Adrenal gland (tissue), 12 donors: Measurements from ENCODE around the gene LMX1B. TPM values are rescaled to one million over a fixed set of nuclear protein-coding genes. Genes with fewer than 3 reads are reported as not detected.

Experiments
- DNase-seq, 7 donors: peaks; one replicate each; pipeline ENCODE4 v3.0.0-alpha.2; 2019 to 2020
- H3K27ac ChIP-seq, 5 donors: fragments of 200-600 bp; sonication (generic) in 4 of 5; 1 replicate in 3 of 5; 2 replicates in 2 of 5; pipeline versions ENCODE4 v1.5.1 to v1.8.0; 2016 to 2020; ENCODE audit warnings: mild to moderate bottlenecking in 1 of 5
- H3K27me3 ChIP-seq: fragments of 200-600 bp; 2 replicates; pipeline ENCODE4 v1.8.0; 2021
- H3K36me3 ChIP-seq, 2 donors: fragments of 200-600 bp; replicated peaks in 1 of 2; 1 replicate in 1 of 2; 2 replicates in 1 of 2; pipeline versions ENCODE4 v1.5.1 to v1.8.0; 2018 to 2022
- H3K4me1 ChIP-seq, 2 donors: fragments of 200-600 bp; replicated peaks in 1 of 2; 1 replicate in 1 of 2; 2 replicates in 1 of 2; pipeline versions ENCODE4 v1.5.1 to v1.8.0; 2018 to 2021
- H3K4me3 ChIP-seq, 4 donors: fragments of 200-600 bp; sonication (generic) in 3 of 4; one replicate each; pipeline ENCODE4 v1.5.1; 2016 to 2018
- H3K9me3 ChIP-seq, 3 donors: fragments of 200-600 bp; sonication (generic) in 1 of 3; replicated peaks in 1 of 3; 1 replicate in 2 of 3; 2 replicates in 1 of 3; pipeline versions ENCODE4 v1.5.1 to v1.8.0; 2016 to 2021
- POLR2A ChIP-seq, 2 donors: fragments of 450-650 bp; IDR thresholded peaks; one replicate each; pipeline ENCODE4 v1.6.1; 2017; ENCODE audit warnings: antibody characterized with exemption in 2 of 2, mild to moderate bottlenecking in 2 of 2, moderate library complexity in 1 of 2
- WGBS, 4 donors: extraction: QIAGEN DNeasy Blood & Tissue Kit in 2 of 4; methylation state at CpG; one replicate each; pipeline versions ENCODE4 v1.1.5 to v1.1.7; 2013 to 2017; 5-methylcytosine and 5-hydroxymethylcytosine counted together
- intact Hi-C, 2 donors: fragments of 100-400 bp; cut with DNase I; formaldehyde crosslinking; loops; one replicate each; pipeline versions ENCODE4 v1.14.1 to v1.15.0; 2022 to 2023
- polyA plus RNA-seq, 3 donors: library from polyadenylated mRNA; stranded (reverse); fragments of 200-250 nt in 2 of 3; fragments of 350-450 nt in 1 of 3; fragmentation: Illumina TruSeq in 1 of 3; extraction: RNeasy Lipid Tissue Mini Kit (QIAGEN cat#74804) in 1 of 3; gene quantifications; one replicate each; pipeline ENCODE4 v1.2.3, GENCODE V29; 2013 to 2014
- total RNA-seq, 9 donors: library from RNA; depleted of rRNA in 4 of 9; stranded (reverse); fragments of >200 nt in 4 of 9; fragments of 120-200 nt in 1 of 9; fragmentation: NEBNext Ultra II Directional in 1 of 9; extraction: Animal tissue kit (Norgen Biotek cat#: 25700) in 1 of 9; gene quantifications; one replicate each; pipeline versions ENCODE4 v1.1.0 to v1.2.4, GENCODE V29; 2013 to 2023
- TF ChIP-seq, protein P1 (sequence below), 6 experiments: fragments of 450-650 bp in 4 of 6; fragments of 200-600 bp in 2 of 6; sonication (generic) in 1 of 6; IDR thresholded peaks; 1 replicate in 5 of 6; 2 replicates in 1 of 6; pipeline versions ENCODE4 v1.5.1 to v1.8.0; 2016 to 2021; ENCODE audit warnings: antibody characterized with exemption in 6 of 6, mild to moderate bottlenecking in 2 of 6, moderate library complexity in 1 of 6
- donor health status: healthy with polysubstance abuse.
- donor health status: Bipolar disorder and iron deficiency.
- donor health status: DM: yes; HTN: yes; CAD: no.
- donor health status: DM: no; HTN: no; CAD: no.
- donor health status: DM: no; HTN: no; CAD: no.
- donor health status: DM: yes; HTN: yes; CAD: no.

The LMX1B gene
- total and polyA plus RNA-seq, 12 donors: under 0.01 to 0.07 TPM; not detected in 10

DNA sequence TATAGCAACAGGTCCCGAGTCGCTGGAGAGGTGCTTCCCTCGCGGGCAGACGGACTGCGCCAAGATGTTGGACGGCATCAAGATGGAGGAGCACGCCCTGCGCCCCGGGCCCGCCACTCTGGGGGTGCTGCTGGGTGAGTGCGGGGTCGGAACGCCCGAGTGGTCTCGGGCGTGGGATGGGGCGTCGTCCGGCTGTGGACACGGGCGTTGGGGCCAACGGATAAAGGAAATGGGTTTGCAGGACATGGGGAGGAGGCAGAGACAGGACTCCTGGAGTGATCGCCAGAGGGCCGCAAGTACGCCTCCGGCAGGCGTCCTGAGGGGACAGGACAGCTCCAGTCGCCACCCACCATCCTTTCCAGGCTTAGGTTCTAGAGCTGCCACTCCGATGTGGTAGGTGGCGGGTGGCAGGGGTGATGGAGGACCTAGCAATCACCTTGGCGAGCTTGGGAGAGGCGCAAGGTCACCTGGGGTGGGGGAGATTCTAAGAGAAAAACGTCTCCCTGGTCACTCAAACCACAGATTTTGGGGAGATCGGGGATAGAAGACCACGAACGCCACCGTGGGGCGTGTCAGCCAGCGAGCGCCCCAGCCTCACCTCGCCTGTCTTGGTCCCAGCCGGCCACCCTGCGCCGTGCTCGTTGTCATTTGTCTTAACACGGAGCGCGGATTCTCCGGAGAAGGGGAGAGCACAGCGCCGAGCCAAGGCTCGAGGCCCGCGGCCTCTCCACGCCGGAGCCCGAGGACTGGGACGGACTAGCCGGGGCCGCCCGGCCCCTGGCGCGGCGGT lies 922 bp downstream of the LMX1B start:
- H3K27me3 ChIP-seq: peaks cover 82% of the 10 kb centered on the region
- H3K4me3 ChIP-seq: no peak overlapping the region
- H3K4me1 ChIP-seq: peaks cover 3 to 22% of the 10 kb centered on the region in 2 donors
- intact Hi-C loops: loop anchor here (5.0 kb wide), 1 partner anchor 168 kb away; no protein-coding TSS in a partner anchor
- H3K36me3 ChIP-seq: no peaks in the 10 kb centered on the region
- no peak for DNase-seq
- TF ChIP-seq POLR2A (IDR thresholded peaks at IDR 0.05): no peak
- TF ChIP-seq, protein P1, sequence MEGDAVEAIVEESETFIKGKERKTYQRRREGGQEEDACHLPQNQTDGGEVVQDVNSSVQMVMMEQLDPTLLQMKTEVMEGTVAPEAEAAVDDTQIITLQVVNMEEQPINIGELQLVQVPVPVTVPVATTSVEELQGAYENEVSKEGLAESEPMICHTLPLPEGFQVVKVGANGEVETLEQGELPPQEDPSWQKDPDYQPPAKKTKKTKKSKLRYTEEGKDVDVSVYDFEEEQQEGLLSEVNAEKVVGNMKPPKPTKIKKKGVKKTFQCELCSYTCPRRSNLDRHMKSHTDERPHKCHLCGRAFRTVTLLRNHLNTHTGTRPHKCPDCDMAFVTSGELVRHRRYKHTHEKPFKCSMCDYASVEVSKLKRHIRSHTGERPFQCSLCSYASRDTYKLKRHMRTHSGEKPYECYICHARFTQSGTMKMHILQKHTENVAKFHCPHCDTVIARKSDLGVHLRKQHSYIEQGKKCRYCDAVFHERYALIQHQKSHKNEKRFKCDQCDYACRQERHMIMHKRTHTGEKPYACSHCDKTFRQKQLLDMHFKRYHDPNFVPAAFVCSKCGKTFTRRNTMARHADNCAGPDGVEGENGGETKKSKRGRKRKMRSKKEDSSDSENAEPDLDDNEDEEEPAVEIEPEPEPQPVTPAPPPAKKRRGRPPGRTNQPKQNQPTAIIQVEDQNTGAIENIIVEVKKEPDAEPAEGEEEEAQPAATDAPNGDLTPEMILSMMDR (IDR thresholded peaks at IDR 0.05): no peak
- 0 to 5% (median 3%) methylated on average over 3 to 65 of the region's 65 CpGs for WGBS, 4 donors
- H3K9me3 ChIP-seq: no peaks in the 10 kb centered on the region
- no peak overlapping the region for H3K27ac ChIP-seq

DNA sequence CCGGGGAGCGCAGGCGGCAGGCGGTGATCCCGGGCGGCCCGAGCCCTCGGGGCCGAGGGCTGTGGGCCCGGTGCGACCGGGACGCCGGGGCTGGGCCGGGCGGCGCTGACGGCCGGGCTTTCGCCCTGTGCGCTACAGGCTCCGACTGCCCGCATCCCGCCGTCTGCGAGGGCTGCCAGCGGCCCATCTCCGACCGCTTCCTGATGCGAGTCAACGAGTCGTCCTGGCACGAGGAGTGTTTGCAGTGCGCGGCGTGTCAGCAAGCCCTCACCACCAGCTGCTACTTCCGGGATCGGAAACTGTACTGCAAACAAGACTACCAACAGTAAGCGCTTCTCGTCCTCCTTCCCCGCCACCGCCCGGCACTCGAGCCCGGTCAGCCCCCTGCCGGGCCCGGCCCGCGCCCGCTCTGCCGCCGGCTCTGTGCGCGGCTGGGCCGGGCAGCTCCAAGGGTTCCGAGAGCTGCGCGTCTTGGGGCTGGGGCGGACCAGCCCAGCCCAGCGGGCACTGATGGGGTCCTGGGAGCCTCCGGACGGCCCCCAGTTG lies 1.6 kb downstream of the LMX1B start:
- WGBS, 4 donors: 3 to 10% (median 8%) methylated on average over 4 to 62 of the region's 62 CpGs
- Histone ChIP-seq H3K36me3 (no peaks in the 10 kb centered on the region), H3K9me3 (no peaks in the 10 kb centered on the region), H3K27me3 (peaks cover 82% of the 10 kb centered on the region), H3K4me1 (peaks cover 3 to 22% of the 10 kb centered on the region in 2 donors), H3K27ac (no peak overlapping the region), H3K4me3 (no peak overlapping the region)
- no peak for TF ChIP-seq POLR2A (IDR thresholded peaks at IDR 0.05)
- TF ChIP-seq, protein P1 (IDR thresholded peaks at IDR 0.05): no peak
- intact Hi-C loops: no loop called here
- no peak for DNase-seq

DNA sequence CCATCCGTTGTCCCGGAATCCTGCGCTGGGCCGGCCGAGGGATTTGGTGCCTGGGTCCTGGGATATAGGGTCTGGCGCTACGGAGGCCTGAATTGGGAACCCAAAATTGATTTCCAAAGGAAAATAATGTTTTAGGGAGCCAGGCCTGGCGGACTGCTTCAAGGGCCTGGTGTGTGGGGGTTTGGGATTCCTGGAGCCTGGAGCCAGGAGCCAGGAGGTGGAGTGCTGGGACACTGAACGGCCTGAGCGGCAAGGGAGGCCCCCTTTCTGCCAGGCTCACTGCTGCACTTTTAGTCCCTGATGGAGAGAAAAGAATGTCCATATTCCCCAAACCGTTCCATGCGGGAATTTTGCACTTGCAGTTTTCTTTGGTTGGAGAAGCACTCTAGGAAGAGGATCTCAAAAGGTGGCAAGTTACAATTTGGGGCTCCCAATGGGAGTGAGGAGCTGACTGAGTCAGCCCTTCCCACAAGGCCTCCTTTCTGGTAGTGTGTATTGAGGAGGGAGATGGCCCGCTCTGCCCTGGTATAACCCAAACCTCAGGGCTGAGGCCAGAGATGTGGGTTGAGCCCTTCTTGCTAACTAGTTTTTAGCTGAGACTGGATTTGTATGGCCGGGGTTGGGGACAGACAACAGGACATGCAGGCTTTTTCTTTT lies 2.2 kb downstream of the LMX1B start:
- 42 to 54% (median 48%) methylated on average over 13 to 14 of the region's 14 CpGs for WGBS, 4 donors
- Histone ChIP-seq H3K27ac (no peak overlapping the region), H3K4me3 (no peak overlapping the region), H3K4me1 (peaks cover 3 to 22% of the 10 kb centered on the region in 2 donors), H3K9me3 (no peaks in the 10 kb centered on the region), H3K27me3 (peaks cover 84% of the 10 kb centered on the region), H3K36me3 (no peaks in the 10 kb centered on the region)
- TF ChIP-seq, protein P1 (IDR thresholded peaks at IDR 0.05): no peak
- TF ChIP-seq POLR2A (IDR thresholded peaks at IDR 0.05): no peak
- DNase-seq: no peak
- intact Hi-C loops: no loop called here

DNA sequence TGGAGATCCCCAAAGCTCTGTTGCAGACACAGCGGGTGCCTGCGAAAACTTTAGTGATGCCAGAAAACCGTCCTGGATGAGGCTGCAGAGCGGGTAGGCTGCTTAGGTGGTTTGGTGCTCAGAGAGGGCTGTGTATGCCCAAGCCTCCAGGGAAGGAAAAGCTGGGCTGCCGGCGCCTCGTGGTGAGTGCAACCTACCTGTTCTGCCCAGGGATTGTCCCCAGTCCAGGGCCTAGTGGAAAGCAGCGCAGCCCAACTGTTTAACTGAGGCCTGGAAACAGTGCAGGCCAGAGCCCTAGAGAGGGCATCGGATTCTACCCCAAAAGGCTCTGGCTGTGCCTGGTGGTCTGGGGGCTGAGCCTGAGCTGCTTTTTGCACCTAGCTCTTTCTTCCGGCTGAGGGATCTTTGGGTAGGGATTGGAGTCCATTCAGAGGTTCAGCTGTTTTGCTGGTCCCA lies 2.8 kb downstream of the LMX1B start:
- H3K27me3 ChIP-seq: peaks cover 86% of the 10 kb centered on the region
- no peak for DNase-seq
- peaks cover 3 to 18% of the 10 kb centered on the region in 2 donors for H3K4me1 ChIP-seq
- TF ChIP-seq, protein P1 (IDR thresholded peaks at IDR 0.05): no peak
- TF ChIP-seq POLR2A (IDR thresholded peaks at IDR 0.05): no peak
- H3K9me3 ChIP-seq: no peaks in the 10 kb centered on the region
- H3K4me3 ChIP-seq: no peak overlapping the region
- H3K27ac ChIP-seq: no peak overlapping the region
- H3K36me3 ChIP-seq: no peaks in the 10 kb centered on the region
- intact Hi-C loops: no loop called here
- 72 to 91% (median 83%) methylated on average over 6 to 10 of the region's 10 CpGs for WGBS, 4 donors
